Neural crest cell (in vitro differentiated cells): ENCODE results near the gene CNOT1. TPM values are rescaled to one million over a fixed set of nuclear protein-coding genes. Genes with fewer than 3 reads are reported as not detected.

Experiments used
- DNase-seq: peaks from one replicate; pipeline ENCODE4 v3.0.0; 2021; ENCODE audit warnings: low read depth, mixed read lengths, low spot score
- H3K27ac Mint-ChIP-seq: one replicate; pipeline ENCODE4 v1.8.0; 2021; ENCODE audit warnings: mild to moderate bottlenecking, mixed read lengths; ENCODE audit not compliant: unreplicated experiment
- H3K27me3 Mint-ChIP-seq: 2 replicates; pipeline ENCODE4 v1.8.0; 2021; ENCODE audit warnings: low read depth, mild to moderate bottlenecking, mixed read lengths
- H3K36me3 Mint-ChIP-seq: 2 replicates; pipeline ENCODE4 v1.8.0; 2021; ENCODE audit warnings: low read depth, mild to moderate bottlenecking, mixed read lengths
- H3K4me1 Mint-ChIP-seq: 2 replicates; pipeline ENCODE4 v1.8.0; 2021; ENCODE audit warnings: mixed read lengths
- H3K4me3 Mint-ChIP-seq: one replicate; pipeline ENCODE4 v1.8.0; 2021; ENCODE audit warnings: mild to moderate bottlenecking, mixed read lengths
- H3K9me3 Mint-ChIP-seq: 2 replicates; pipeline ENCODE4 v1.8.0; 2021; ENCODE audit warnings: mixed read lengths
- CTCF ChIP-seq: fragments of 200-600 bp; sonication (generic); conservative IDR thresholded peaks from 2 replicates; pipeline ENCODE4 v1.5.0; 2021; ENCODE audit warnings: antibody characterized with exemption, mild to moderate bottlenecking
- total RNA-seq: library from RNA; stranded (reverse); gene quantifications from 2 replicates; pipeline ENCODE4 v1.2.1, GENCODE V29; 2021

The CNOT1 gene
- total RNA-seq, 1 donor from 2014 or later, result 254 TPM

- Mint-ChIP-seq H3K4me3 (peak overlapping the region; percentile 62), H3K36me3 (no peaks in the 10 kb centered on the region), H3K27ac (no peak overlapping the region), H3K9me3 (no peaks in the 10 kb centered on the region), H3K27me3 (peaks cover 4% of the 10 kb centered on the region), H3K4me1 (peaks cover 17% of the 10 kb centered on the region)
- TF ChIP-seq CTCF, result no peak
- no peak for DNase-seq
These were observed 126.3 kb downstream of the CNOT1 start for GRCh38 chr16:58503166-58503862.

- no peak for TF ChIP-seq CTCF
- Mint-ChIP-seq H3K4me1 (peaks cover 22% of the 10 kb centered on the region), H3K9me3 (no peaks in the 10 kb centered on the region), H3K27me3 (peaks cover 4% of the 10 kb centered on the region), H3K27ac (no peak overlapping the region), H3K4me3 (peak overlapping the region; percentile 89), H3K36me3 (no peaks in the 10 kb centered on the region)
- DNase-seq, result no peak
These were observed 127.3 kb downstream of the CNOT1 start for GRCh38 chr16:58502217-58502921.

GRCh38 chr16:58501242-58502131, 128.1 kb downstream of the CNOT1 start:
- Mint-ChIP-seq H3K9me3 (no peaks in the 10 kb centered on the region), H3K36me3 (no peaks in the 10 kb centered on the region), H3K27me3 (peaks cover 4% of the 10 kb centered on the region), H3K4me3 (peak overlapping the region; percentile 89), H3K27ac (peak overlapping the region; percentile 96), H3K4me1 (peaks cover 27% of the 10 kb centered on the region)
- DNase-seq, result no peak
- no peak for TF ChIP-seq CTCF

- H3K4me1 Mint-ChIP-seq, result peaks cover 35% of the 10 kb centered on the region
- H3K9me3 Mint-ChIP-seq, result no peaks in the 10 kb centered on the region
- DNase-seq, result no peak
- TF ChIP-seq CTCF, result no peak
- no peaks in the 10 kb centered on the region for H3K36me3 Mint-ChIP-seq
- H3K4me3 Mint-ChIP-seq, result peak overlapping the region; percentile 89
- H3K27me3 Mint-ChIP-seq, result peaks cover 4% of the 10 kb centered on the region
- H3K27ac Mint-ChIP-seq, result peak overlapping the region; percentile 92
These were observed 129.0 kb downstream of the CNOT1 start for GRCh38 chr16:58500430-58501241.
